HepG2 (cell line): ENCODE measurements around the gene HES6. TPM values are rescaled to one million over a fixed set of nuclear protein-coding genes. Genes with fewer than 3 reads are reported as not detected.

Experiments
- ATM ChIP-seq: fragments of 450-650 bp; IDR thresholded peaks from 2 replicates; pipeline ENCODE4 v1.7.1; 2017; ENCODE audit warnings: mild to moderate bottlenecking, borderline replicate concordance
- BHLHE40 ChIP-seq: IDR thresholded peaks from 2 replicates; pipeline ENCODE4 v1.6.1; 2011; ENCODE audit warnings: low read length, improper control_type of control experiment
- ELF1 ChIP-seq: sonication (generic); formaldehyde crosslinking; IDR thresholded peaks from 2 replicates; pipeline ENCODE4 v1.4.0; 2020; ENCODE audit warnings: missing genetic modification reagents
- ELK4 ChIP-seq: sonication (generic); formaldehyde crosslinking; IDR thresholded peaks from 2 replicates; pipeline ENCODE4 v1.9.0; 2021; ENCODE audit warnings: missing genetic modification reagents, borderline replicate concordance
- FOXP1 ChIP-seq, 2 experiments: fragments of 450-650 bp in 1 of 2; IDR thresholded peaks; 2 replicates each; pipeline ENCODE4 v1.6.1; 2017 to 2018; ENCODE audit warnings: antibody characterized with exemption in 1 of 2
- HIVEP1 ChIP-seq: sonication (generic); formaldehyde crosslinking; IDR thresholded peaks from 2 replicates; pipeline ENCODE4 v1.4.0; 2020; ENCODE audit warnings: mild to moderate bottlenecking, missing genetic modification reagents
- HMG20A ChIP-seq: IDR thresholded peaks from 2 replicates; pipeline ENCODE4 v1.6.1; 2016; ENCODE audit warnings: borderline replicate concordance
- HMG20B ChIP-seq: conservative IDR thresholded peaks from 2 replicates; pipeline ENCODE4 v1.6.1; 2016; ENCODE audit warnings: missing genetic modification reagents, missing compliant biosample characterization
- IRF2 ChIP-seq: IDR thresholded peaks from 2 replicates; pipeline ENCODE4 v1.6.1; 2018; ENCODE audit warnings: missing genetic modification reagents, missing compliant biosample characterization
- IRF9 ChIP-seq: sonication (generic); formaldehyde crosslinking; IDR thresholded peaks from 2 replicates; pipeline ENCODE4 v1.8.0; 2022; ENCODE audit warnings: missing genetic modification reagents, mild to moderate bottlenecking, borderline replicate concordance
- KMT2B ChIP-seq: IDR thresholded peaks from 2 replicates; pipeline ENCODE4 v1.6.1; 2016; ENCODE audit warnings: missing genetic modification reagents, missing compliant biosample characterization
- MED8 ChIP-seq: sonication (generic); formaldehyde crosslinking; IDR thresholded peaks from 2 replicates; pipeline ENCODE4 v1.8.1; 2023; ENCODE audit warnings: mild to moderate bottlenecking, missing genetic modification reagents; ENCODE audit not compliant: insufficient replicate concordance
- MTA1 ChIP-seq: sonication (generic); formaldehyde crosslinking; IDR thresholded peaks from 2 replicates; pipeline ENCODE4 v1.4.0; 2020; ENCODE audit warnings: missing genetic modification reagents, mild to moderate bottlenecking, borderline replicate concordance
- NFE2L2 ChIP-seq: fragments of 150-350 bp; IDR thresholded peaks from 2 replicates; pipeline ENCODE4 v1.6.1; 2014; ENCODE audit warnings: low read length
- PAX8 ChIP-seq: sonication (generic); formaldehyde crosslinking; IDR thresholded peaks from 2 replicates; pipeline ENCODE4 v1.8.0; 2022; ENCODE audit warnings: mild to moderate bottlenecking, missing genetic modification reagents, borderline replicate concordance
- POGK ChIP-seq: sonication (generic); formaldehyde crosslinking; conservative IDR thresholded peaks from 2 replicates; pipeline ENCODE4 v1.8.0; 2022; ENCODE audit warnings: mild to moderate bottlenecking, moderate library complexity, missing genetic modification reagents
- RBM22 ChIP-seq: fragments of 200-400 bp; formaldehyde crosslinking; optimal IDR thresholded peaks from 2 replicates; pipeline ENCODE3; 2017; ENCODE audit warnings: mild to moderate bottlenecking, low read length, moderate library complexity
- SIN3B ChIP-seq: fragments of 150-350 bp; IDR thresholded peaks from 2 replicates; pipeline ENCODE4 v1.6.1; 2014; ENCODE audit warnings: low read length
- SNAPC5 ChIP-seq: sonication (generic); formaldehyde crosslinking; IDR thresholded peaks from 2 replicates; pipeline ENCODE4 v1.8.1; 2023; ENCODE audit warnings: mild to moderate bottlenecking, missing genetic modification reagents, borderline replicate concordance
- TAF1 ChIP-seq: sonication (generic); formaldehyde crosslinking; IDR thresholded peaks from 2 replicates; pipeline ENCODE4 v1.4.0; 2020; ENCODE audit warnings: missing genetic modification reagents
- TRIM24 ChIP-seq: sonication (generic); formaldehyde crosslinking; IDR thresholded peaks from 2 replicates; pipeline ENCODE4 v1.8.0; 2022; ENCODE audit warnings: mild to moderate bottlenecking, missing genetic modification reagents
- ZMYM3 ChIP-seq: sonication (generic); formaldehyde crosslinking; IDR thresholded peaks from 2 replicates; pipeline ENCODE4 v1.5.1; 2020; ENCODE audit warnings: mild to moderate bottlenecking, missing genetic modification reagents
- ZNF276 ChIP-seq: sonication (generic); formaldehyde crosslinking; IDR thresholded peaks from 2 replicates; pipeline ENCODE4 v1.4.0; 2020; ENCODE audit warnings: mild to moderate bottlenecking, low read depth, missing genetic modification reagents
- ZNF333 ChIP-seq: sonication (generic); formaldehyde crosslinking; IDR thresholded peaks from 2 replicates; pipeline ENCODE4 v1.4.0; 2020; ENCODE audit warnings: mild to moderate bottlenecking, missing genetic modification reagents, borderline replicate concordance
- ZNF605 ChIP-seq: sonication (generic); formaldehyde crosslinking; IDR thresholded peaks from 2 replicates; pipeline ENCODE4 v1.8.0; 2022; ENCODE audit warnings: mild to moderate bottlenecking, missing genetic modification reagents
- ZSCAN22 ChIP-seq: sonication (generic); formaldehyde crosslinking; IDR thresholded peaks from 2 replicates; pipeline ENCODE4 v1.4.0; 2020; ENCODE audit warnings: mild to moderate bottlenecking, missing genetic modification reagents
- polyA plus RNA-seq, 8 experiments: library from polyadenylated mRNA; depleted of rRNA in 3 of 8; stranded (reverse) in 7 of 8; unstranded in 1 of 8; fragments of >200 nt; fragmentation: Illumina TruSeq in 4 of 8; extraction: Trizol in 4 of 8; gene quantifications; 2 replicates each; pipeline versions ENCODE4 v1.2.1 to v1.2.3, GENCODE V29; 2011 to 2016; ENCODE audit warnings: low read depth in 4 of 8, missing spikeins in 1 of 8, mixed read lengths in 1 of 8; ENCODE audit not compliant: insufficient read depth in 1 of 8
- total RNA-seq, 5 experiments: library from RNA; depleted of rRNA; stranded (reverse); fragments of >200 nt; fragmentation: Illumina TruSeq; extraction: Trizol; gene quantifications; 2 replicates each; pipeline ENCODE4 v1.2.3, GENCODE V29; 2016; ENCODE audit warnings: low read depth in 1 of 5

Gene HES6
- total and polyA plus RNA-seq, 2 of the 13 experiments (the other 11 are each of a cell fraction or from before 2014, with no cell fraction given): 19.5 to 82.8 TPM

GRCh38 chr2:238242731-238243495 lies 3.1 kb upstream of the HES6 start (continued):
- TF ChIP-seq ELK4 (CRISPR knock-in tag): no peak
- TF ChIP-seq BHLHE40: no peak
- peak; percentile 91 for TF ChIP-seq ZNF605 (CRISPR knock-in tag)
- TF ChIP-seq ATM: no peak
- no peak for TF ChIP-seq ZSCAN22 (CRISPR knock-in tag)
- TF ChIP-seq ZNF276: 0 out of 2 replicates have a peak, but pooled peaks have one; percentile 50
- TF ChIP-seq TAF1 (CRISPR knock-in tag): peak; percentile 30
- no peak for TF ChIP-seq KMT2B (CRISPR knock-in tag)
- no peak for TF ChIP-seq FOXP1 (IDR thresholded peaks at IDR 0.05)
- no peak for TF ChIP-seq FOXP1 (CRISPR knock-in tag; IDR thresholded peaks at IDR 0.05)
- no peak for TF ChIP-seq HIVEP1 (CRISPR knock-in tag)
- no peak for TF ChIP-seq SIN3B
- TF ChIP-seq PAX8 (CRISPR knock-in tag): no peak
- no peak for TF ChIP-seq HMG20A
- TF ChIP-seq TRIM24 (CRISPR knock-in tag): no peak
- TF ChIP-seq ELF1 (CRISPR knock-in tag): peak; percentile 22; the same call in 1 of the 2 replicates
- no peak for TF ChIP-seq SNAPC5 (CRISPR knock-in tag)
- TF ChIP-seq POGK (CRISPR knock-in tag): no peak
- no peak for TF ChIP-seq RBM22
- TF ChIP-seq IRF2 (CRISPR knock-in tag): 0 out of 2 replicates have a peak, but pooled peaks have one; percentile 39
- TF ChIP-seq MED8: peak; percentile 25
- no peak for TF ChIP-seq HMG20B (CRISPR knock-in tag)
- no peak for TF ChIP-seq IRF9 (CRISPR knock-in tag)
- peak; percentile 40; the same call in 1 of the 2 replicates for TF ChIP-seq ZMYM3 (CRISPR knock-in tag)
- TF ChIP-seq MTA1 (CRISPR knock-in tag): no peak
- peak; percentile 56; the same call in 1 of the 2 replicates for TF ChIP-seq ZNF333 (CRISPR knock-in tag)
- no peak for TF ChIP-seq NFE2L2
